Brain pericyte (primary cell): Measurements from ENCODE around the gene BMPR1A.
"Not testable (repeated sequence)": the region's sequence is repeated elsewhere in the genome, so short reads cannot be mapped to it uniquely, and the experiment has no call there.

Experiments
- DNase-seq: peaks from one replicate; pipeline ENCODE4 v3.0.0-alpha.2; 2012; ENCODE audit warnings: low read depth, low spot score

BMPR1A gene

GRCh38 chr10:86729677-86730076, 26.7 kb upstream of the BMPR1A start:
- no peak for DNase-seq

DNA sequence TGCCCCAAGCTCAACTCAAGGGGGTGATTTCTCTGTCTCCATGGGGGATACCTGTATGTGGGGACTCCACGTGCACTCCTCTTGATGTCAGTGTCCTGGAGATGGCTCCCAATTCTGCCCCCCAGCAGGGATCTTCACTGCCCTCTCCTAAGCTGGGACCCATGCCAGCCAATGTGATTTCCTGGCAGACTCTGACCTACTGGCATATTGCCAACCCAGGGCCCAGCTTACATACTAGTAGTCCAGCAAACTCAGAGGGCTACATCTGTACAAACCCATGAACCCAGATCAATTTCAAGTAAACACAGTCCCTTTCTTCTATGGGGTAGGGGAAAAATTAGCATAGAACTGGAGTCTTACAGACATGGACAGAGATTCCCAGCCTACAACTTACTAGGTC, 26.2 kb upstream of the BMPR1A start:
- DNase-seq: no peak

GRCh38 chr10:86732771-86733170, 23.6 kb upstream of the BMPR1A start:
- no peak for DNase-seq

GRCh38 chr10:86733260-86733671, 23.2 kb upstream of the BMPR1A start:
- no peak for DNase-seq

DNA sequence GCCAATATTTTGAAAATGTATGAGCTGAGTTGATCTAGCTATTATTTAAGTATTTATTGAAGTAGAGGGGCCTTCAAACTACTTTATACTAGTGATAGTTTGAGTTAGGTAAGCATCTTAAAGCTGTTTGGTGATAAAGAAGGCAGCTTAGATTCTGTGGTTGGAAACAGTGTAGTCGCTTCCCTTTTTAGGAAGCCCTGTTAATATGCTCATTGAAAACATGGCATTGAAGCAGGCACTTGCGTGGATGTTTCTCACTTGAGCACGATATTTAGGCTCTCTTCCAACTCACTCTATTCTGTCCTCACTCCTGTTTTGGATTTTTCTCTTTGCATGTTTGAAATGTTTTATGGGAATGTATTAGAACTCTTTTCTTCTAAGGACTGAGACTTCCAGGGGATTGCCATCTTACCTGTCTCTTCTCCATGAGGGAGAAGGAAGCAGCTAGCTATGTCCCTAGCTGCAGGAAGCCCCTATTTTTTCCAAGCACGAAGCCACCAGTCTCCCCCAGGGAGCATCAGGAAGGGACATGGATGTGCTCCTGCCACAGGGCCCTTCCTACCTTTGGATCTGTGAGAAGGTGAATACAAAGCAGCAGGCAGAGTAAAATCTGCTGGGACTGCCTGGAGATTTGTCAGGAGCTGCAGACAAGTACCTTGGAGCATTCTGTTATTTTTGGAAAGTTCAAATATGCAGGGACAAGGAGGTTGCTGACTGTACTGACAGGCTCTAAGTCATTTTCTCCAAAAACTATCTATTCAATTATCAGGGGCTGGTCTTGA, 22.0 kb upstream of the BMPR1A start:
- DNase-seq: no peak

GRCh38 chr10:86735278-86735677, 21.1 kb upstream of the BMPR1A start:
- DNase-seq: not testable (repeated sequence)

GRCh38 chr10:86742230-86742629, 14.2 kb upstream of the BMPR1A start:
- no peak for DNase-seq

DNA sequence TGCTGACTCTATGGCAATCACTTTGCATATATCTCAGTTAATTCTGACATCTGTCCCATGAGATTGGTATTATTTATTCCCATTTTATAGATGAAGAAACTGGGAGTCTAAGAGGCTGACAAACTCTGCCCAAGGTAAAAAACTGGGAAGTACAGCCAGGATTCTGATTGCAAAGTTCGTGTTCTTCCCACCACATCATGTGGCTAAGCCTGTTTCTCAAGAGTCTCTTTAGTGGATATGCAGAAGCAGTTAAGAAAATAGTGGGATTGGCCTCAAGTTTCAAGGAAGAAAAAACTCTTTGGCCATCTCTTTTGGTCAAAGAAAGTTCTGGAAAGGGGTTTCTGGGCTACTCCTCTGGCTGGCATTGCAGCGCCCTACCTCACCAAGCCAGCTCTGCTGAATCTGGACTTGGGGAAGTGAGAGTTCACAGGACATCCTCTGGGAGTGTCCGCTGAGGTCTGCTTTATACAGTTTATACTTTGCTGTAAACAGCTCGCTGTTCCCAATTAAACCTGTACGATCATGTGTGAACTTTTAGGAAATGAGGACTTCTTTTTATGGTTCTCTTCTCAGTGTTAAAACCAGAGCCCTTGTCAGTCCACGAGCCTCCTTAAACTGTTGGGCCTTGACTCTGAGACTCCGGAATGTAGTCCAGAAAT, 12.2 kb upstream of the BMPR1A start:
- DNase-seq: no peak

- DNase-seq: no peak
Observed at GRCh38 chr10:86747796-86748581, 8.4 kb upstream of the BMPR1A start.

DNA sequence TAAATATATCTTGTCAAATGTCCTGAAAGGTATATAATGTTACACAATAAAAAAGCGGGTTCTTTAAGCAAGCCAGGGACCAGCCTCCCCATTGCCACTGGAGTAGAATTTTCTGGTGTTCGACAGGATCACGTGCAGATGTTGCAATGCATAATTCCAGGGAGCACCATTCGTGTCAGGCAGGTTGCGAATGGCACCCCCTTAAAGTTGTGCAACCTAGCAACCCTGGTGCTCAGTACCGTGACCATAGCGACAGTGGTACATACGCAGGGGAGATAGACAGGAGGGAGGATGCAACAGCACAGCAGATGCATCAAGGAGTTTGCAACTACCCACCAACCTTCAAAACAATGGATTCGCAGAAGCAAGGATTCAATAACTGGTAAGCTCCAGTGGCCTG, 6.6 kb upstream of the BMPR1A start:
- no peak for DNase-seq

- no peak for DNase-seq
Observed at GRCh38 chr10:86751477-86751876, 4.9 kb upstream of the BMPR1A start.

DNA sequence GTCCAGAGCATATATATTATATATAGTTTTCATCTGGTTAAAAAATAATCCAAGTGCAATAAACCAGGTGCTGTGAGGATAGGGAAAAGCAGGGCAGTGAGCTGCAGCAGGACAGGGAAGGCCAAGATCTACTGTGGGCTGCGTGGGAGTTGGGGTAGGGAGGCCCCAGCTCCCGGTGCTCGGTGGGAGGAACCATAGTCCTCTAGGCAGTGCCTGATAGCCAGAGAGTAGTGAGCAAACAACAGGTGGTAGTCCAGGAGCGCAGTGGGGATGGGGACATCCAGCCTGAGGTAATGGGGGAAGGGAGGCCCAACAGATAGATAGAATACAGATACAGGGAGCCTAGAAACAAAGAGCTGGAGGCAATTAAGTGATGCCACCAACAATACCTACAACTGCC, 4.1 kb upstream of the BMPR1A start:
- DNase-seq: no peak

DNA sequence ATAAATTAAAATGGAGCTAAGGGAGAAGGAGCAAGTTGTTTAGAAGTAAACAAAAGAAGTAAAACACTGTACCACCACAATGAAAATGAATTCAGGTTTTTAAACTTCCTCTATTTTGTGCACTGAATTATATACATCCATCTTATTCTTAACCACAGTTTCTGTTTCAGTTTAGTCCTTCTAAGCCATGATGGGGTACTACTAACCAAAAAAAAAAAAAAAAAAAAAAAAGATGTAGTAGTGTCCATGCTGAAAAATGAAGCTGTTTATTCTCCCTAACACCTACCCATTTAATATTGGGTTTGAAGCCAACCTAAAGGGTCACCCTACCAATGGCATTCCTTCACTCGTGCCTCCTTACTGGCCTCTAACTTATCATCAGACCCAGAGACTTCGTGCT, 3.4 kb upstream of the BMPR1A start:
- DNase-seq: no peak

GRCh38 chr10:86753638-86754434, 2.6 kb upstream of the BMPR1A start:
- no peak for DNase-seq

- no peak for DNase-seq
Observed at GRCh38 chr10:86755454-86755739, 1.0 kb upstream of the BMPR1A start.

DNA sequence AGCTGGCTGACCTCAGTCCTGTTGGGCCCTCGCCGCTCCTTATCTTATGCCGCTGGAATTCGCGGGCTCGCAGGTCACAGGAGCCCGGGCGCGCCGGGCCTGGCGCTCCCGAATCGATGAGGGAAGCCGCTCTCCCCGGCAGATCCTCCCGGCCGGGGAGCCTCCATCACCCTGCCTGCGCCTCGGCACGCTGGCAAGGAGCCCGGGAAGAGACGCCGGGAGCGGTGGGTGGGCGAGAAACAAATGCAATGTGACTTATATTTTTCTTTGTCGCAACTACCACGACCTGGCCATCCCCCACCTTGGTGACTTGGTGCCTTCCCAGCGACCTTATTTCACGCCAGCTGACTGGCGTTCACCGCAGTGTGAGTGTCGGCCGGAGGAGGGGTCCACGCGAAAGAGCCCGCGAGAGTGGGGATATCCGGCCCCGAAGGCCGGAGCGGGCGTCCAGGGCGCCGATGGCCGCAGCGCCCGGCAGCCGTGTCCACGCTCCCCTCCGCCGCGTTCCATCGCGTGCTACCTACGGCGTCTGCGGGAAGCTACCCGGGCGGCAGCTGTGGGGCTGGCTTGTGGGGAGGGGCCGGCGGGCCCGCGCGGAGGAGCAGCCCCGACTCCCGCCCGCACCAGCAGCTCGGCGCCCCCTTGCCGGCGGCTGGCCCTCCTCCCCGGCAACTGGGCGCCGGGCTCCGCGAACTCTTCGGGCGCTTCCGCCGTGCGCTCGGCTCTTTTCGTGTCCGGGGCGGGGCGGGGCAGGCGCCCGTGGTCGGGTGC, 494 bp upstream of the BMPR1A start:
- DNase-seq: peak; percentile 49

DNA sequence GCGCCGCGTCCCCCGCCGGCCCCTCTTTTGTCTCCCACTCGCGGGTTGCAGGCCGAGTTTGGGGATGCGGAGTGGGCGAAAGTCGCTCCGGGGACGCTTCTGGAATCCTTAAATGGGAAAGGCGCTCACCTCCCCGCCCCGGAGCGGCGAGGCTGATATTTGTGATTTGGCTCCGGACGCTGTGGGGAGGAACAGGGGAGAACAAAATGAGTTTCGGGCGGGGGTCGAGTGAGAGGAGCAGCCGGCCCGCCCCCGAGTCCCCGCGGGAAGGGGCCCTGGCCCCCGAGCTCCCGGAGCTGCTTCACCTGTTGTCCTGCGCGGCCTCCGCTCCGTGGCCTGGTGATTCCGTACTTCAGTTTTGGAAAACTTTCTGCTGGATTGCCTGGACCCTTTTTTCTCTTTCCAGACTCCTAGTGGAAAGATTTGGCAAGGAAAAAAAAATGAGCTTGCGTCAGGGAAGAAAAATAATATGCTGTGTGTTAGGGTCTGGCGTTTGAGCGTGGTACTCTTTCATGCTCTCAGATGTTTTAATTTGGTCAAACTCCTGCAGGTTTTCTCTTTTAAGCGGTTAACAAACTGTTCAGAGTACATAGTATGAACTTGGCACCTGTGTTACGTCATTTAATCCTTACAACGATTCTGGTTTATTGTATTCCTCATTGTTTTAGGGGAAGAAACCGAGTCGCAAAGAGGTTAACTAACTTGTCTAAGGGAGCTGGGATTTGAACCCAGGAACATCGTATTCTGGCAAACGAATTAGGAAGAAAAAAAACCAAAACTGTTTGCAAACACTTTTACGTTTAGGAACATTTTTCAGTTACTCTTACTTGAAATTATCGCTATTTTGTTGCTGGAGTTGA, 924 bp downstream of the BMPR1A start:
- no peak for DNase-seq

DNA sequence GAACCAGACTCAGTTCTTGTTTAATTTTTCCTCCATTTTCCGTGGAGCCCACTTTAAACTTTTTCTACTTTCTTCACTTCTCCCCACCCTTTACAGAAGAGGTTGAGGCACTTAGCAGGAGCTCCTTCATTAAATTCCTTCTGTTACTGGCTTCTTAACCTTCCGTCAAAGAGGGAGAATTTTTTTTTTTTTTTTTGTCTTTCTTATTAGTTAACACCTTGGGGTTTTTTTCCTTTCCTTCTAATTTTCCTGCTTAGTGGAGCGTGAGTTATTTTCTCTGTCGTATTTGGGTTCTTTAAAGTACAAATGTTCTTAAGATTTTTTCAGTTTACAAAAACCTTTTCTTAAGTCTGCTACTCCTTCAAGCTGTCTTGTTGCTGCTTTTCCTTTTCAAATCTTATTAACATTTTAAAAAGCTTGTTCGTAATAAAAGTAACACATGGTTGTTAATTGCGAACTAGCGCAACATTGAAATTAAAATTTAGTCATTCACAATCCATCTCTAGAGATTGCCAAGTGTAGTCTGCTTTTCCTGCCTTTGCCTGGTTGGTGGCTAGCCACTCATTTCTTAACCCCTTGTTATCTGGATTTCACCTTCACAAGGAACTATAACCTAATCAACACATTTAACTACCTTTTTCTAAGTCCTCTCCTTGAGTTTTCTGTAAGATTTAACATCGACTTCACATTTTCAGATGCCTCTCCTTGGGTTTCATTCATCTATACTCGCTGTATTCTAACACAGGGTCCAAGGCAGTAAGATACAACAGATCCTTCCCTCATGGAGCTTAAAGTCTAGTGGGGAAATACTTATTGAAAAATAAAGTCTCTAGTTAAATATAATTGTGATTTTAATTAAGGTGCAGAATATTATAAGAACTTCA, 2.0 kb downstream of the BMPR1A start:
- no peak for DNase-seq

DNA sequence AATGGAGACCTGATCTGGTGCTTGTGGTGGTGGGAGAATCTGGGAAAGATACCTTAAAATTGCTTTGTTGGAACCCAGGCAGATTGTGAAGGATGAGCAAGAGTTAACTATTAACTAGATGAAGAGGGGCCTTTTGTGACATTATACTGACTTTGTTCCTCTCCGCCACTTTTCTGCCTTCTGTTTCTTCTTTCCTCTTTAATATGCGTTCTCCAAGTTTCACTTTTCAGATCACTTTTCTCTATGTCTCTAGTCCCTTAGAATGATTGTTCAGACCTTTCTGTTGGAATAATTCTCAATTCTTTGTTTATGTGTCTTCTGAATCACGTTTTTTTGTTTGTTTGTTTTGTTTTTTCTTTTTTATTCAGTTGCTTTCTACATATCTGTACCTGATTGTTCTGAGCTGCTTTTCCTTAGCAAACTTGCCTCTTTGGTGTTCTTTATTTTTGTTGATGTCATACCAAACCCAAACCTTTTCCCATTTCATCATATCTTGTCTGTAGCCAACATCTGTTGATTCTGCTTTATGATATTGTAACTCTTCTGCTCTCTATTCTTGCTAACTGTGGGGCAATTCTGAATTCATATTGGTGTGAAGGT, 2.8 kb downstream of the BMPR1A start:
- DNase-seq: no peak
